HepG2 (cell line): ENCODE data around the gene ALB. TPM values are rescaled to one million over a fixed set of nuclear protein-coding genes. Genes with fewer than 3 reads are reported as not detected.

ENCODE experiments used
- ATAC-seq: fragments of 200-7000 bp; cut with Tn5 transposase; 3 replicates; pipeline ENCODE4 v1.9.1; 2020; ENCODE audit warnings: mild to moderate bottlenecking, moderate library complexity
- BruUV-seq: library from RNA; stranded (reverse); fragments of 400-500 nt; replicated peaks from 2 replicates; lab custom pipeline; 2021; lab: Mats Ljungman, UMichigan
- CTCF ChIA-PET: fragments of 300-600 bp; formaldehyde crosslinking; extraction: SDS; loops from one replicate; lab custom pipeline; 2021; ENCODE audit warnings: low total read pairs, inconsistent platforms, low intra/inter-chr PET ratio; lab: Yijun Ruan, JAX
- POLR2A ChIA-PET: fragments of 350-600 bp; sonication (Branson Sonifier 250); formaldehyde crosslinking; loops from one replicate; lab custom pipeline; 2020; ENCODE audit warnings: antibody characterized with exemption, inconsistent platforms; lab: Yijun Ruan, JAX
- DNase-seq: peaks from one replicate; pipeline ENCODE4 v3.0.0-alpha.2; 2015; ENCODE audit warnings: low spot score
- FAIRE-seq: peaks from 3 replicates; lab custom pipeline; 2011; peaks lifted over from hg19 to GRCh38; lab: Jason Lieb, UNC
- H2AFZ ChIP-seq: one replicate; pipeline ENCODE4 v1.6.1; 2011; ENCODE audit warnings: low read length, inconsistent platforms
- H3K27ac ChIP-seq: fragments of 300-600 bp; 3 replicates; pipeline ENCODE4 v1.8.0; 2011; ENCODE audit warnings: mixed run types, mild to moderate bottlenecking, mixed read lengths, low read length, inconsistent platforms; ENCODE audit not compliant: insufficient read depth; ENCODE audit errors: extremely low read length
- H3K27me3 ChIP-seq, 2 experiments: fragments of 200-600 bp in 1 of 2; 2 replicates in 1 of 2; 3 replicates in 1 of 2; pipeline versions ENCODE4 v1.6.0 to v1.8.0; 2011; ENCODE audit warnings: low read length in 2 of 2, mild to moderate bottlenecking in 2 of 2, moderate library complexity in 2 of 2, inconsistent platforms in 1 of 2; ENCODE audit not compliant: insufficient read depth in 2 of 2, control insufficient read depth in 1 of 2
- H3K36me3 ChIP-seq, 2 experiments: fragments of 200-600 bp in 1 of 2; replicated peaks in 1 of 2; 2 replicates in 1 of 2; 3 replicates in 1 of 2; pipeline versions ENCODE4 v1.5.1 to v1.8.0; 2011; ENCODE audit warnings: low read length in 2 of 2, inconsistent platforms in 1 of 2; ENCODE audit not compliant: insufficient read depth in 2 of 2, control insufficient read depth in 1 of 2
- H3K4me1 ChIP-seq: 2 replicates; pipeline ENCODE4 v1.5.1; 2012; ENCODE audit warnings: low read length, inconsistent platforms; ENCODE audit not compliant: insufficient read depth
- H3K4me2 ChIP-seq: 2 replicates; pipeline ENCODE4 v1.6.0; 2011; ENCODE audit warnings: low read depth, low read length, inconsistent platforms
- H3K4me3 ChIP-seq, 3 experiments: fragments of 200-600 bp in 1 of 3; sonication (generic), shearing (Covaris generic) in 1 of 3; replicated peaks in 1 of 3; 2 replicates each; pipeline ENCODE4 v1.5.1; 2011 to 2016; ENCODE audit warnings: low read length in 3 of 3, inconsistent platforms in 2 of 3, low read depth in 2 of 3, mild to moderate bottlenecking in 2 of 3, control low read depth in 1 of 3, mixed read lengths in 1 of 3; ENCODE audit not compliant: insufficient read depth in 1 of 3
- H3K79me2 ChIP-seq: one replicate; pipeline ENCODE4 v1.6.1; 2011; ENCODE audit warnings: low read length, inconsistent platforms; ENCODE audit not compliant: insufficient read depth
- H3K9ac ChIP-seq: 2 replicates; pipeline ENCODE4 v1.6.0; 2011; ENCODE audit warnings: mild to moderate bottlenecking, low read depth, low read length, inconsistent platforms; ENCODE audit not compliant: insufficient read depth
- H3K9me3 ChIP-seq: 2 replicates; pipeline ENCODE4 v1.5.1; 2012; ENCODE audit warnings: mild to moderate bottlenecking, low read length
- H4K20me1 ChIP-seq: 2 replicates; pipeline ENCODE4 v1.6.0; 2011; ENCODE audit warnings: inconsistent platforms, mild to moderate bottlenecking, low read length, moderate library complexity; ENCODE audit not compliant: insufficient read depth
- CREB1 ChIP-seq, 2 experiments: fragments of 450-650 bp in 1 of 2; IDR thresholded peaks; 2 replicates each; pipeline ENCODE4 v1.6.1; 2016 to 2017; ENCODE audit warnings: control low read depth in 1 of 2, mild to moderate bottlenecking in 1 of 2, missing compliant biosample characterization in 1 of 2, missing genetic modification characterization in 1 of 2
- EP300 ChIP-seq, 3 experiments: sonication (generic) in 1 of 3; formaldehyde crosslinking in 1 of 3; IDR thresholded peaks; 2 replicates each; pipeline versions ENCODE4 v1.5.1 to v1.6.1; 2011 to 2020; ENCODE audit warnings: low read depth in 2 of 3, low read length in 2 of 3, borderline replicate concordance in 1 of 3, improper control_type of control experiment in 1 of 3, mild to moderate bottlenecking in 1 of 3, missing genetic modification reagents in 1 of 3, moderate library complexity in 1 of 3
- GATAD2A ChIP-seq: IDR thresholded peaks from 2 replicates; pipeline ENCODE4 v1.6.1; 2016
- HNF4A ChIP-seq: sonication (generic); formaldehyde crosslinking; IDR thresholded peaks from 2 replicates; pipeline ENCODE4 v1.4.0; 2020; ENCODE audit warnings: missing genetic modification reagents
- NR2C2 ChIP-seq: sonication (generic); formaldehyde crosslinking; IDR thresholded peaks from 2 replicates; pipeline ENCODE4 v1.4.0; 2020; ENCODE audit warnings: missing genetic modification reagents, mild to moderate bottlenecking, moderate library complexity, borderline replicate concordance
- NR2F6 ChIP-seq, 2 experiments: IDR thresholded peaks; 2 replicates each; pipeline ENCODE4 v1.6.1; 2016; ENCODE audit warnings: antibody characterized with exemption in 1 of 2, mild to moderate bottlenecking in 1 of 2
- RARA ChIP-seq: IDR thresholded peaks from 2 replicates; pipeline ENCODE4 v1.6.1; 2016; ENCODE audit warnings: missing genetic modification reagents, missing compliant biosample characterization
- SMAD1 ChIP-seq: sonication (generic); formaldehyde crosslinking; IDR thresholded peaks from 2 replicates; pipeline ENCODE4 v1.4.0; 2020; ENCODE audit warnings: missing genetic modification reagents, low read depth, mild to moderate bottlenecking, borderline replicate concordance
- SOX13 ChIP-seq, 3 experiments: fragments of 450-650 bp in 1 of 3; sonication (generic) in 1 of 3; formaldehyde crosslinking in 1 of 3; IDR thresholded peaks in 2 of 3; conservative IDR thresholded peaks in 1 of 3; 2 replicates each; pipeline versions ENCODE4 v1.5.0 to v1.6.1; 2016 to 2020; ENCODE audit warnings: antibody characterized with exemption in 1 of 3, mild to moderate bottlenecking in 1 of 3, missing compliant biosample characterization in 1 of 3, missing genetic modification reagents in 1 of 3, moderate library complexity in 1 of 3
- ZGPAT ChIP-seq: IDR thresholded peaks from 2 replicates; pipeline ENCODE4 v1.6.1; 2016; ENCODE audit warnings: mild to moderate bottlenecking
- ZNF724P ChIP-seq: sonication (generic); formaldehyde crosslinking; IDR thresholded peaks from 2 replicates; pipeline ENCODE4 v1.8.0; 2022; ENCODE audit warnings: missing genetic modification reagents, borderline replicate concordance
- WGBS: methylation state at CpG from one replicate; pipeline ENCODE4 v1.1.6; 2017; ENCODE audit warnings: low lambda C conversion rate; 5-methylcytosine and 5-hydroxymethylcytosine counted together
- in situ Hi-C: cut with HindIII; loops from 2 replicates; pipeline ENCODE4 v1.10.0; 2017; ENCODE audit warnings: low pct_unique_long_range_greater_than_20kb; ENCODE audit not compliant: extremely low pct_ligation_motif_present
- intact Hi-C: fragments of 100-400 bp; cut with micrococcal nuclease; formaldehyde crosslinking; loops from one replicate; pipeline ENCODE4 v1.10.0; 2022; ENCODE audit not compliant: unreplicated experiment
- polyA plus RNA-seq, 8 experiments: library from polyadenylated mRNA; depleted of rRNA in 3 of 8; stranded (reverse) in 7 of 8; unstranded in 1 of 8; fragments of >200 nt; fragmentation: Illumina TruSeq in 4 of 8; extraction: Trizol in 4 of 8; gene quantifications; 2 replicates each; pipeline versions ENCODE4 v1.2.1 to v1.2.3, GENCODE V29; 2011 to 2016; ENCODE audit warnings: low read depth in 4 of 8, missing spikeins in 1 of 8, mixed read lengths in 1 of 8; ENCODE audit not compliant: insufficient read depth in 1 of 8
- total RNA-seq, 5 experiments: library from RNA; depleted of rRNA; stranded (reverse); fragments of >200 nt; fragmentation: Illumina TruSeq; extraction: Trizol; gene quantifications; 2 replicates each; pipeline ENCODE4 v1.2.3, GENCODE V29; 2016; ENCODE audit warnings: low read depth in 1 of 5
- TF ChIP-seq, protein P1 (sequence below): sonication (generic); formaldehyde crosslinking; conservative IDR thresholded peaks from 2 replicates; pipeline ENCODE4 v1.4.0; 2020; ENCODE audit warnings: mild to moderate bottlenecking, missing genetic modification reagents, moderate library complexity
- TF ChIP-seq, protein P2 (sequence below): IDR thresholded peaks from 2 replicates; pipeline ENCODE4 v1.4.0; 2020; ENCODE audit warnings: mild to moderate bottlenecking, missing genetic modification reagents

ALB gene
- total and polyA plus RNA-seq, 2 of the 13 experiments (the other 11 are each of a cell fraction or from before 2014, with no cell fraction given) = 22,259 to 22,625 TPM

DNA sequence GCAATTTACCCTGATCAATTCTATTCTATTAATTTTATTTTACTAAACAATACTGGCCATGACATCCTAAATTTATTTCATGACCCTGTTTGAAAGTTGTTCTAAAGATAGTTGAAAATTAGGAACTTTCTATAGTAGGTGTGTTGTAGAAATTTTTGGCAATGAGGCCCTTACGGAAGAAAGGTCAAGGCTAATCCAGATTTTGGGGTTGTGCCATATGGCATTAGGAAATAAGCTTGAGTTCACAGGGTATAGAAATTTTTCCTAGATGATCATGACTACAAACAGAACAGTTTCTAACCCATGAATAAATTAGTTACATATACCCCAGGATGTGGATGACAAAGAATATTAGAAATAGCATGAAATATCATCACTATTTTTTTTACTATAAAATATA lies 7.8 kb upstream of the ALB start:
- peak overlapping the region; percentile 51 for H3K4me2 ChIP-seq
- WGBS = 45% methylated on average over 1 of the region's 1 CpG
- in situ Hi-C loops (no loop called here), intact Hi-C loops (loop anchor here (5.0 kb wide), 1 partner anchor 36 kb away; no protein-coding TSS in a partner anchor)
- ChIA-PET CTCF (no interaction called here), POLR2A (interaction anchor here (1.0 to 3.5 kb wide), 4 partner anchors 10 to 51 kb away, joined by 3 to 21 read pairs (median 14); no protein-coding TSS in a partner anchor)
- H3K36me3 ChIP-seq = no peaks in the 10 kb centered on the region
- peaks cover 8% of the 10 kb centered on the region for H3K79me2 ChIP-seq
- no TSS peak for BruUV-seq
- H3K4me1 ChIP-seq = peaks cover 94% of the 10 kb centered on the region
- H3K27me3 ChIP-seq = no peaks in the 10 kb centered on the region
- H3K9me3 ChIP-seq = no peaks in the 10 kb centered on the region
- H4K20me1 ChIP-seq = no peaks in the 10 kb centered on the region
- FAIRE-seq (no peak), ATAC-seq (no peak), DNase-seq (no peak)
- no peak overlapping the region for H3K9ac ChIP-seq
- H3K27ac ChIP-seq = peak overlapping the region; percentile 72
- no peak overlapping the region for H2AFZ ChIP-seq
- no peak overlapping the region for H3K4me3 ChIP-seq
- TF ChIP-seq, protein P1, sequence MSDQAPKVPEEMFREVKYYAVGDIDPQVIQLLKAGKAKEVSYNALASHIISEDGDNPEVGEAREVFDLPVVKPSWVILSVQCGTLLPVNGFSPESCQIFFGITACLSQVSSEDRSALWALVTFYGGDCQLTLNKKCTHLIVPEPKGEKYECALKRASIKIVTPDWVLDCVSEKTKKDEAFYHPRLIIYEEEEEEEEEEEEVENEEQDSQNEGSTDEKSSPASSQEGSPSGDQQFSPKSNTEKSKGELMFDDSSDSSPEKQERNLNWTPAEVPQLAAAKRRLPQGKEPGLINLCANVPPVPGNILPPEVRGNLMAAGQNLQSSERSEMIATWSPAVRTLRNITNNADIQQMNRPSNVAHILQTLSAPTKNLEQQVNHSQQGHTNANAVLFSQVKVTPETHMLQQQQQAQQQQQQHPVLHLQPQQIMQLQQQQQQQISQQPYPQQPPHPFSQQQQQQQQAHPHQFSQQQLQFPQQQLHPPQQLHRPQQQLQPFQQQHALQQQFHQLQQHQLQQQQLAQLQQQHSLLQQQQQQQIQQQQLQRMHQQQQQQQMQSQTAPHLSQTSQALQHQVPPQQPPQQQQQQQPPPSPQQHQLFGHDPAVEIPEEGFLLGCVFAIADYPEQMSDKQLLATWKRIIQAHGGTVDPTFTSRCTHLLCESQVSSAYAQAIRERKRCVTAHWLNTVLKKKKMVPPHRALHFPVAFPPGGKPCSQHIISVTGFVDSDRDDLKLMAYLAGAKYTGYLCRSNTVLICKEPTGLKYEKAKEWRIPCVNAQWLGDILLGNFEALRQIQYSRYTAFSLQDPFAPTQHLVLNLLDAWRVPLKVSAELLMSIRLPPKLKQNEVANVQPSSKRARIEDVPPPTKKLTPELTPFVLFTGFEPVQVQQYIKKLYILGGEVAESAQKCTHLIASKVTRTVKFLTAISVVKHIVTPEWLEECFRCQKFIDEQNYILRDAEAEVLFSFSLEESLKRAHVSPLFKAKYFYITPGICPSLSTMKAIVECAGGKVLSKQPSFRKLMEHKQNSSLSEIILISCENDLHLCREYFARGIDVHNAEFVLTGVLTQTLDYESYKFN = peak; percentile 19; the same call in 1 of the 2 replicates
- peak; percentile 55; the same call in 1 of the 2 replicates for TF ChIP-seq NR2F6 (IDR thresholded peaks at IDR 0.05)
- TF ChIP-seq NR2F6 (CRISPR knock-in tag; IDR thresholded peaks at IDR 0.05) = peak; percentile 59
- TF ChIP-seq RARA (CRISPR knock-in tag) = peak; percentile 65
- TF ChIP-seq GATAD2A (CRISPR knock-in tag) = peak; percentile 38; the same call in 1 of the 2 replicates
- TF ChIP-seq, protein P2, sequence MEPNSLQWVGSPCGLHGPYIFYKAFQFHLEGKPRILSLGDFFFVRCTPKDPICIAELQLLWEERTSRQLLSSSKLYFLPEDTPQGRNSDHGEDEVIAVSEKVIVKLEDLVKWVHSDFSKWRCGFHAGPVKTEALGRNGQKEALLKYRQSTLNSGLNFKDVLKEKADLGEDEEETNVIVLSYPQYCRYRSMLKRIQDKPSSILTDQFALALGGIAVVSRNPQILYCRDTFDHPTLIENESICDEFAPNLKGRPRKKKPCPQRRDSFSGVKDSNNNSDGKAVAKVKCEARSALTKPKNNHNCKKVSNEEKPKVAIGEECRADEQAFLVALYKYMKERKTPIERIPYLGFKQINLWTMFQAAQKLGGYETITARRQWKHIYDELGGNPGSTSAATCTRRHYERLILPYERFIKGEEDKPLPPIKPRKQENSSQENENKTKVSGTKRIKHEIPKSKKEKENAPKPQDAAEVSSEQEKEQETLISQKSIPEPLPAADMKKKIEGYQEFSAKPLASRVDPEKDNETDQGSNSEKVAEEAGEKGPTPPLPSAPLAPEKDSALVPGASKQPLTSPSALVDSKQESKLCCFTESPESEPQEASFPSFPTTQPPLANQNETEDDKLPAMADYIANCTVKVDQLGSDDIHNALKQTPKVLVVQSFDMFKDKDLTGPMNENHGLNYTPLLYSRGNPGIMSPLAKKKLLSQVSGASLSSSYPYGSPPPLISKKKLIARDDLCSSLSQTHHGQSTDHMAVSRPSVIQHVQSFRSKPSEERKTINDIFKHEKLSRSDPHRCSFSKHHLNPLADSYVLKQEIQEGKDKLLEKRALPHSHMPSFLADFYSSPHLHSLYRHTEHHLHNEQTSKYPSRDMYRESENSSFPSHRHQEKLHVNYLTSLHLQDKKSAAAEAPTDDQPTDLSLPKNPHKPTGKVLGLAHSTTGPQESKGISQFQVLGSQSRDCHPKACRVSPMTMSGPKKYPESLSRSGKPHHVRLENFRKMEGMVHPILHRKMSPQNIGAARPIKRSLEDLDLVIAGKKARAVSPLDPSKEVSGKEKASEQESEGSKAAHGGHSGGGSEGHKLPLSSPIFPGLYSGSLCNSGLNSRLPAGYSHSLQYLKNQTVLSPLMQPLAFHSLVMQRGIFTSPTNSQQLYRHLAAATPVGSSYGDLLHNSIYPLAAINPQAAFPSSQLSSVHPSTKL (CRISPR knock-in tag) = peak; percentile 52
- no peak for TF ChIP-seq SMAD1 (CRISPR knock-in tag)
- TF ChIP-seq NR2C2 (CRISPR knock-in tag) = 0 out of 2 replicates have a peak, but pooled peaks have one; percentile 45
- TF ChIP-seq SOX13 (IDR thresholded peaks at IDR 0.05) = no peak
- 0 out of 4 replicates have a peak, but pooled peaks of 1 of the 2 experiments have one; percentile 32 for TF ChIP-seq SOX13 (CRISPR knock-in tag; conservative IDR thresholded peaks at IDR 0.05 in 1 of 2, IDR thresholded peaks at IDR 0.05 in 1 of 2)
- 0 out of 4 replicates have a peak, but pooled peaks of 1 of the 2 experiments have one; percentile 46 for TF ChIP-seq EP300 (IDR thresholded peaks at IDR 0.05; ENCODE audit: low read depth in 2 of 2, low read length in 2 of 2)
- TF ChIP-seq EP300 (CRISPR knock-in tag; IDR thresholded peaks at IDR 0.05; ENCODE audit: borderline replicate concordance) = no peak
- no peak for TF ChIP-seq CREB1 (IDR thresholded peaks at IDR 0.05)
- TF ChIP-seq CREB1 (CRISPR knock-in tag; IDR thresholded peaks at IDR 0.05) = 0 out of 2 replicates have a peak, but pooled peaks have one; percentile 20
- peak; percentile 8; the same call in 1 of the 2 replicates for TF ChIP-seq ZGPAT (CRISPR knock-in tag)
- TF ChIP-seq ZNF724P (CRISPR knock-in tag) = no peak
- 0 out of 2 replicates have a peak, but pooled peaks have one; percentile 4 for TF ChIP-seq HNF4A (CRISPR knock-in tag)
